ENCODE measurements around the gene EDIL3.
"Not testable (repeated sequence)": the region's sequence is repeated elsewhere in the genome, so short reads cannot be mapped to it uniquely, and the experiment has no call there.

EDIL3 gene

GRCh38 chr5:84378961-84379360 is 5.7 kb downstream of the EDIL3 start:
- DNase-seq, result no peak

- DNase-seq, result no peak
Measured at GRCh38 chr5:84378420-84378819, 6.3 kb downstream of the EDIL3 start.

- DNase-seq, result no peak
Measured at GRCh38 chr5:84376346-84376745, 8.3 kb downstream of the EDIL3 start.

GRCh38 chr5:84374568-84374967 is 10.1 kb downstream of the EDIL3 start:
- no peak for DNase-seq

GRCh38 chr5:84373506-84373905 is 11.2 kb downstream of the EDIL3 start:
- no peak for DNase-seq

- no peak for DNase-seq
Measured at GRCh38 chr5:84372066-84372695, 12.5 kb downstream of the EDIL3 start.

- no peak for DNase-seq
Measured at GRCh38 chr5:84370176-84370575, 14.5 kb downstream of the EDIL3 start.

GRCh38 chr5:84364043-84364442 is 20.6 kb downstream of the EDIL3 start:
- DNase-seq, result no peak

GRCh38 chr5:84362061-84362720 is 22.5 kb downstream of the EDIL3 start:
- DNase-seq, result no peak

- no peak for DNase-seq
Measured at GRCh38 chr5:84361572-84361971, 23.1 kb downstream of the EDIL3 start.

- no peak for DNase-seq
Measured at GRCh38 chr5:84360056-84360455, 24.6 kb downstream of the EDIL3 start.

GRCh38 chr5:84354101-84354500 is 30.6 kb downstream of the EDIL3 start:
- no peak for DNase-seq

- DNase-seq, result no peak
Measured at GRCh38 chr5:84344788-84345187, 39.9 kb downstream of the EDIL3 start.

GRCh38 chr5:84343171-84343570 is 41.5 kb downstream of the EDIL3 start:
- DNase-seq, result no peak

GRCh38 chr5:84332106-84332505 is 52.6 kb downstream of the EDIL3 start:
- no peak for DNase-seq

GRCh38 chr5:84327591-84327990 is 57.1 kb downstream of the EDIL3 start:
- no peak for DNase-seq

- no peak for DNase-seq
Measured at GRCh38 chr5:84322646-84323045, 62.0 kb downstream of the EDIL3 start.

GRCh38 chr5:84317826-84318225 is 66.9 kb downstream of the EDIL3 start:
- DNase-seq, result not testable (repeated sequence)

GRCh38 chr5:84312280-84312679 is 72.4 kb downstream of the EDIL3 start:
- not testable (repeated sequence) for DNase-seq

- not testable (repeated sequence) for DNase-seq
Measured at GRCh38 chr5:84309850-84310249, 74.8 kb downstream of the EDIL3 start.

- DNase-seq, result no peak
Measured at GRCh38 chr5:84306601-84307000, 78.1 kb downstream of the EDIL3 start.

- no peak for DNase-seq
Measured at GRCh38 chr5:84304599-84304998, 80.1 kb downstream of the EDIL3 start.

GRCh38 chr5:84303315-84303714 is 81.4 kb downstream of the EDIL3 start:
- DNase-seq, result no peak

- DNase-seq, result no peak
Measured at GRCh38 chr5:84301535-84301934, 83.1 kb downstream of the EDIL3 start.

- DNase-seq, result no peak
Measured at GRCh38 chr5:84299959-84300358, 84.7 kb downstream of the EDIL3 start.
